Measurements from ENCODE around the gene COBL. TPM values are rescaled to one million over a fixed set of nuclear protein-coding genes. Genes with fewer than 3 reads are reported as not detected.
"Not testable (repeated sequence)": the region's sequence is repeated elsewhere in the genome, so short reads cannot be mapped to it uniquely, and the experiment has no call there.

COBL gene
- total and polyA plus RNA-seq, 2 experiments from 2014 or later = 0.07 to 0.69 TPM

- Histone ChIP-seq H3K27me3 (no peaks in the 10 kb centered on the region), H3K9me3 (ENCODE audit: low read depth) (no peaks in the 10 kb centered on the region), H3K27ac (no peak overlapping the region), H3K36me3 (no peaks in the 10 kb centered on the region), H3K4me1 (ENCODE audit: low read depth) (no peaks in the 10 kb centered on the region), H3K4me3 (no peak overlapping the region)
- TF ChIP-seq CTCF (IDR thresholded peaks at IDR 0.05; ENCODE audit: low read depth, low read length) = no peak
- DNase-seq (ENCODE audit: low read depth in 1 of 2, low spot score in 1 of 2) = no peak
Observed at GRCh38 chr7:50994753-50995319, 321.8 kb downstream of the COBL start.

- H3K36me3 ChIP-seq; H3K9me3 ChIP-seq (ENCODE audit: low read depth); H3K27me3 ChIP-seq: not testable (repeated sequence)
Observed at GRCh38 chr7:50990214-50990613, 326.4 kb downstream of the COBL start.

GRCh38 chr7:50988988-50989387 lies 327.6 kb downstream of the COBL start:
- H3K4me1 ChIP-seq (ENCODE audit: low read depth) = no peaks in the 10 kb centered on the region
- H3K4me3 ChIP-seq = no peak overlapping the region
- DNase-seq (ENCODE audit: low read depth in 1 of 2, low spot score in 1 of 2) = no peak
- H3K9me3 ChIP-seq (ENCODE audit: low read depth) = no peaks in the 10 kb centered on the region
- no peaks in the 10 kb centered on the region for H3K27me3 ChIP-seq
- no peak for TF ChIP-seq CTCF (IDR thresholded peaks at IDR 0.05; ENCODE audit: low read depth, low read length)
- H3K36me3 ChIP-seq = no peaks in the 10 kb centered on the region
- H3K27ac ChIP-seq = no peak overlapping the region

More at GRCh38 chr7:50990214-50990613, 326.4 kb downstream of the COBL start:
- H3K27ac ChIP-seq; H3K4me3 ChIP-seq; H3K4me1 ChIP-seq (ENCODE audit: low read depth); DNase-seq (ENCODE audit: low read depth in 1 of 2, low spot score in 1 of 2): not testable (repeated sequence)

GRCh38 chr7:50988465-50988864 lies 328.1 kb downstream of the COBL start:
- TF ChIP-seq CTCF (IDR thresholded peaks at IDR 0.05; ENCODE audit: low read depth, low read length) = no peak
- no peaks in the 10 kb centered on the region for H3K27me3 ChIP-seq
- H3K36me3 ChIP-seq = no peaks in the 10 kb centered on the region
- H3K9me3 ChIP-seq (ENCODE audit: low read depth) = no peaks in the 10 kb centered on the region
- no peaks in the 10 kb centered on the region for H3K4me1 ChIP-seq (ENCODE audit: low read depth)
- DNase-seq (ENCODE audit: low read depth in 1 of 2, low spot score in 1 of 2) = no peak
- H3K4me3 ChIP-seq = no peak overlapping the region
- no peak overlapping the region for H3K27ac ChIP-seq

GRCh38 chr7:50985096-50985495 lies 331.5 kb downstream of the COBL start:
- H3K9me3 ChIP-seq (ENCODE audit: low read depth) = no peaks in the 10 kb centered on the region
- no peaks in the 10 kb centered on the region for H3K36me3 ChIP-seq
- H3K4me1 ChIP-seq (ENCODE audit: low read depth) = no peaks in the 10 kb centered on the region
- TF ChIP-seq CTCF (IDR thresholded peaks at IDR 0.05; ENCODE audit: low read depth, low read length) = no peak
- H3K4me3 ChIP-seq = no peak overlapping the region
- DNase-seq (ENCODE audit: low read depth in 1 of 2, low spot score in 1 of 2) = no peak
- no peaks in the 10 kb centered on the region for H3K27me3 ChIP-seq
- no peak overlapping the region for H3K27ac ChIP-seq

- H3K9me3 ChIP-seq (ENCODE audit: low read depth) = no peaks in the 10 kb centered on the region
- DNase-seq (ENCODE audit: low read depth in 1 of 2, low spot score in 1 of 2) = no peak
- H3K27me3 ChIP-seq = no peaks in the 10 kb centered on the region
- no peak overlapping the region for H3K4me3 ChIP-seq
- no peaks in the 10 kb centered on the region for H3K4me1 ChIP-seq (ENCODE audit: low read depth)
- no peak for TF ChIP-seq CTCF (IDR thresholded peaks at IDR 0.05; ENCODE audit: low read depth, low read length)
- H3K36me3 ChIP-seq = no peaks in the 10 kb centered on the region
- no peak overlapping the region for H3K27ac ChIP-seq
Observed at GRCh38 chr7:50983850-50984249, 332.8 kb downstream of the COBL start.
